SU-DHL-6 (cell line): ENCODE data around the gene GFER.

Source experiments
- H2AFZ ChIP-seq: fragments of 200-600 bp; sonication (generic); 2 replicates; pipeline ENCODE4 v1.6.1; 2014; ENCODE audit warnings: low read depth, mild to moderate bottlenecking, moderate library complexity, mixed read lengths, antibody characterized with exemption, low read length; ENCODE audit not compliant: severe bottlenecking
- H3F3A ChIP-seq: fragments of 200-600 bp; shearing (Covaris generic); 2 replicates; pipeline ENCODE4 v1.6.0; 2016; ENCODE audit warnings: antibody characterized with exemption, mild to moderate bottlenecking; ENCODE audit not compliant: insufficient read depth
- H3K27ac ChIP-seq: fragments of 200-600 bp; sonication (generic); 2 replicates; pipeline ENCODE4 v1.5.1; 2016; ENCODE audit warnings: low read depth, mild to moderate bottlenecking, low read length, moderate library complexity, mixed read lengths
- H3K27me3 ChIP-seq: fragments of 200-600 bp; sonication (generic), shearing (Covaris generic); 2 replicates; pipeline ENCODE4 v1.6.0; 2014; ENCODE audit warnings: mild to moderate bottlenecking, low read length
- H3K36me3 ChIP-seq: fragments of 200-600 bp; sonication (generic); 2 replicates; pipeline ENCODE4 v1.6.1; 2014; ENCODE audit warnings: mild to moderate bottlenecking, low read length, mixed read lengths
- H3K4me2 ChIP-seq: fragments of 300-600, 200-600 bp; shearing (Covaris generic), sonication (generic); 2 replicates; pipeline ENCODE4 v1.6.0; 2014; ENCODE audit warnings: low read length, low read depth, mild to moderate bottlenecking; ENCODE audit not compliant: poor library complexity, severe bottlenecking
- H3K4me3 ChIP-seq: fragments of 200-600 bp; sonication (generic); 2 replicates; pipeline ENCODE4 v1.5.1; 2014; ENCODE audit warnings: antibody characterized with exemption, low read length, mild to moderate bottlenecking, mixed read lengths; ENCODE audit not compliant: insufficient read depth, poor library complexity, severe bottlenecking
- H3K79me2 ChIP-seq: fragments of 200-600 bp; sonication (generic); 2 replicates; pipeline ENCODE4 v1.6.1; 2014; ENCODE audit warnings: mild to moderate bottlenecking, low read length, moderate library complexity; ENCODE audit not compliant: insufficient read depth
- H3K9ac ChIP-seq: fragments of 200-600 bp; sonication (generic); 2 replicates; pipeline ENCODE4 v1.7.0; 2014; ENCODE audit warnings: mild to moderate bottlenecking, low read length
- H3K9me2 ChIP-seq: fragments of 200-600 bp; sonication (generic); replicated peaks from 2 replicates; pipeline ENCODE4 v1.6.1; 2014; ENCODE audit warnings: low read length; ENCODE audit not compliant: insufficient read depth
- H3K9me3 ChIP-seq: fragments of 200-600 bp; sonication (generic); 2 replicates; pipeline ENCODE4 v1.6.1; 2014; ENCODE audit warnings: low read length, mixed read lengths; ENCODE audit not compliant: insufficient read depth
- H4K20me1 ChIP-seq: fragments of 200-600 bp; sonication (generic); 2 replicates; pipeline ENCODE4 v1.6.1; 2014; ENCODE audit warnings: low read depth, mild to moderate bottlenecking, antibody characterized with exemption, low read length, moderate library complexity, mixed read lengths
- EZH2phosphoT487 ChIP-seq: fragments of 200-600 bp; sonication (generic), shearing (Covaris generic); conservative IDR thresholded peaks from 2 replicates; pipeline ENCODE4 v1.6.1; 2018; ENCODE audit warnings: mild to moderate bottlenecking, antibody characterized with exemption, low read length, moderate library complexity, mixed read lengths
- TF ChIP-seq, protein P1 (sequence below): fragments of 200-600 bp; sonication (generic); IDR thresholded peaks from one replicate; pipeline ENCODE4 v1.5.1; 2017; ENCODE audit warnings: antibody characterized with exemption, mild to moderate bottlenecking, low read length, moderate library complexity; ENCODE audit not compliant: insufficient read depth, poor library complexity, severe bottlenecking

GFER gene

DNA sequence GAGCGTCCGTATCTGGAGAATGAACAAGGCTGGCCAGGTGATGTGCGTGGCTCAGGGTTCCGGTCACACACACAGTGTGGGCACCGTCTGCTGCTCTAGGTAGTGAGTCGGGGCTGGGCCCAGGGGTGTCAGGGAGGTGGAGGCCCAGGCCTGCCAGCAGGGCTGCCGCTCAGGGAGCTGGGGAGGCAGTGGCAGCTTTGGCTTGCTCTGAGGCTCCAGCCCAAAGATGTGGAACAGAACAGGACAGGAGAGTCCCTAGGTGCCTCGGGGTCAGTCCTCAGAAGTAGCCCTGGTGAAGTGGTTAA, 7.8 kb upstream of the GFER start:
- H4K20me1 ChIP-seq, result no peaks in the 10 kb centered on the region; the same call in 1 of the 2 replicates
- TF ChIP-seq, protein P1, sequence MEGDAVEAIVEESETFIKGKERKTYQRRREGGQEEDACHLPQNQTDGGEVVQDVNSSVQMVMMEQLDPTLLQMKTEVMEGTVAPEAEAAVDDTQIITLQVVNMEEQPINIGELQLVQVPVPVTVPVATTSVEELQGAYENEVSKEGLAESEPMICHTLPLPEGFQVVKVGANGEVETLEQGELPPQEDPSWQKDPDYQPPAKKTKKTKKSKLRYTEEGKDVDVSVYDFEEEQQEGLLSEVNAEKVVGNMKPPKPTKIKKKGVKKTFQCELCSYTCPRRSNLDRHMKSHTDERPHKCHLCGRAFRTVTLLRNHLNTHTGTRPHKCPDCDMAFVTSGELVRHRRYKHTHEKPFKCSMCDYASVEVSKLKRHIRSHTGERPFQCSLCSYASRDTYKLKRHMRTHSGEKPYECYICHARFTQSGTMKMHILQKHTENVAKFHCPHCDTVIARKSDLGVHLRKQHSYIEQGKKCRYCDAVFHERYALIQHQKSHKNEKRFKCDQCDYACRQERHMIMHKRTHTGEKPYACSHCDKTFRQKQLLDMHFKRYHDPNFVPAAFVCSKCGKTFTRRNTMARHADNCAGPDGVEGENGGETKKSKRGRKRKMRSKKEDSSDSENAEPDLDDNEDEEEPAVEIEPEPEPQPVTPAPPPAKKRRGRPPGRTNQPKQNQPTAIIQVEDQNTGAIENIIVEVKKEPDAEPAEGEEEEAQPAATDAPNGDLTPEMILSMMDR, result no peak
- TF ChIP-seq EZH2phosphoT487, result no peak
- no peaks in the 10 kb centered on the region for H3K9me2 ChIP-seq
- H3K27me3 ChIP-seq, result no peaks in the 10 kb centered on the region
- no peak overlapping the region for H3K4me3 ChIP-seq
- H3K79me2 ChIP-seq, result peaks cover 22% of the 10 kb centered on the region
- H2AFZ ChIP-seq, result no peak overlapping the region
- H3F3A ChIP-seq, result no peaks in the 10 kb centered on the region
- no peaks in the 10 kb centered on the region for H3K36me3 ChIP-seq
- no peak overlapping the region for H3K27ac ChIP-seq
- no peak overlapping the region for H3K9ac ChIP-seq
- no peak overlapping the region for H3K4me2 ChIP-seq
- no peaks in the 10 kb centered on the region for H3K9me3 ChIP-seq

DNA sequence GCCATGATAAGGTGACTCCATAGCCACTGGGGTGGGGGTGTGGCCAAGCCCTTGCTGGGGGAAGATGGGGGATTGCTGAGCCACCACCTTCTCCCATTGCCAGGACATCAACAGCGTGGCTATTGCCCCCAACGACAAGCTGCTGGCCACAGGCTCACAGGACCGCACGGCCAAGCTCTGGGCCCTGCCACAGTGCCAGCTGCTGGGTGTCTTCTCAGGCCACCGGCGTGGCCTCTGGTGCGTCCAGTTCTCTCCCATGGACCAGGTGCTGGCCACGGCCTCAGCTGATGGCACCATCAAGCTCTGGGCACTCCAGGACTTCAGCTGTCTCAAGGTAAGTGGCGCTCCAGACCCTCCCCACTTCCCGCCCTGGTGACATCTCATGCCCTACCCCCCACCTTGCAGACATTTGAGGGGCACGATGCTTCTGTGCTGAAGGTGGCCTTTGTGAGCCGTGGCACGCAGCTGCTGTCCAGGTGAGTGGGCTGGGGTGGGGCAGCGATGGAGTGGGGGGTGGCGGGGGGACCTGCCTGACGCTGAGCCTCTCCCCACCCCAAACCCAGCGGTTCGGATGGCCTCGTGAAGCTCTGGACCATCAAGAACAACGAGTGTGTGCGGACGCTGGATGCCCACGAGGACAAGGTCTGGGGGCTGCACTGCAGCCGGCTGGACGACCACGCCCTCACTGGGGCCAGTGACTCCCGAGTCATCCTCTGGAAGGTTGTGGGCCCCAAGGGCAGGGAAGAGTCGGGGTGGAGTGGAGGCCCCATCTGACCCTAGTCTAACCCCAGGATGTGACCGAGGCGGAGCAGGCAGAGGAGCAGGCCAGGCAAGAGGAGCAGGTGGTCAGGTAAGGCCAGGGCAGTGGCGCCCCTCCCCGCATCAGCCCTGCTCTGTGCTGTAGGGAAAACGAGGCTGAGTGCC, 6.8 kb upstream of the GFER start:
- no peaks in the 10 kb centered on the region for H3K36me3 ChIP-seq

GRCh38 chr16:1977875-1978268, 6.1 kb upstream of the GFER start:
- Histone ChIP-seq H3K9ac (no peak overlapping the region), H3K4me3 (no peak overlapping the region), H4K20me1 (no peaks in the 10 kb centered on the region), H3K27me3 (no peaks in the 10 kb centered on the region), H3K9me3 (no peaks in the 10 kb centered on the region), H2AFZ (no peak overlapping the region), H3K27ac (no peak overlapping the region), H3K9me2 (no peaks in the 10 kb centered on the region), H3K4me2 (no peak overlapping the region), H3F3A (no peaks in the 10 kb centered on the region), H3K79me2 (peaks cover 10% of the 10 kb centered on the region), H3K36me3 (no peaks in the 10 kb centered on the region)
- TF ChIP-seq, protein P1, result no peak
- TF ChIP-seq EZH2phosphoT487, result no peak

More for the DNA sequence above, 6.8 kb upstream of the GFER start:
- Histone ChIP-seq H3K27ac (no peak overlapping the region), H3K4me3 (no peak overlapping the region), H3F3A (no peaks in the 10 kb centered on the region), H4K20me1 (no peaks in the 10 kb centered on the region; the same call in 1 of the 2 replicates), H3K9ac (no peak overlapping the region), H3K9me3 (no peaks in the 10 kb centered on the region), H2AFZ (no peak overlapping the region), H3K79me2 (peaks cover 16% of the 10 kb centered on the region), H3K27me3 (no peaks in the 10 kb centered on the region), H3K9me2 (no peaks in the 10 kb centered on the region), H3K4me2 (no peak overlapping the region)
- TF ChIP-seq, protein P1, result no peak
- no peak for TF ChIP-seq EZH2phosphoT487
